PC-3 (cell line): ENCODE results near the gene ACTR1B.
"Not testable (repeated sequence)": the region's sequence is repeated elsewhere in the genome, so short reads cannot be mapped to it uniquely, and the experiment has no call there.

ENCODE experiments used
- CTCF ChIP-seq: fragments of 300-600 bp; sonication (generic); conservative IDR thresholded peaks from 2 replicates; pipeline ENCODE4 v1.5.1; 2017; ENCODE audit warnings: antibody characterized with exemption, low read depth, mild to moderate bottlenecking, low read length
- EZH2 ChIP-seq: fragments of 300-600 bp; sonication (generic); IDR thresholded peaks from one replicate; pipeline ENCODE4 v1.6.1; 2017; ENCODE audit warnings: antibody characterized with exemption, mild to moderate bottlenecking, low read length; ENCODE audit not compliant: unreplicated experiment

- not testable (repeated sequence) for TF ChIP-seq EZH2, CTCF
These were observed 51.9 kb downstream of the ACTR1B start for GRCh38 chr2:97611895-97612294.
